Esophagus muscularis mucosa (tissue), 4 donors: Measurements from ENCODE around the gene CMTM8. TPM values are rescaled to one million over a fixed set of nuclear protein-coding genes. Genes with fewer than 3 reads are reported as not detected.

Source experiments
- DNase-seq: peaks from one replicate; pipeline ENCODE4 v3.0.0-alpha.2; 2017; ENCODE audit errors: extremely low spot score
- H3K27ac ChIP-seq, 4 donors: fragments of 200-600 bp; sonication (generic); replicated peaks in 1 of 4; 1 replicate in 3 of 4; 2 replicates in 1 of 4; pipeline ENCODE4 v1.5.1; 2016 to 2019; ENCODE audit warnings: mild to moderate bottlenecking in 1 of 4
- H3K27me3 ChIP-seq, 4 donors: fragments of 200-600 bp; sonication (generic); one replicate each; pipeline versions ENCODE4 v1.5.1 to v1.6.0; 2016 to 2019
- H3K36me3 ChIP-seq, 4 donors: fragments of 200-600 bp; sonication (generic); one replicate each; pipeline ENCODE4 v1.5.1; 2016 to 2019
- H3K4me1 ChIP-seq, 4 donors: fragments of 200-600 bp; sonication (generic); one replicate each; pipeline ENCODE4 v1.5.1; 2016 to 2019
- H3K4me3 ChIP-seq, 4 donors: fragments of 200-600 bp; sonication (generic); 1 replicate in 2 of 4; 2 replicates in 2 of 4; pipeline ENCODE4 v1.5.1; 2016 to 2019; ENCODE audit warnings: mild to moderate bottlenecking in 4 of 4, moderate library complexity in 1 of 4
- H3K9me3 ChIP-seq, 4 donors: fragments of 200-600 bp; sonication (generic); 1 replicate in 3 of 4; 2 replicates in 1 of 4; pipeline ENCODE4 v1.5.1; 2016 to 2019
- CTCF ChIP-seq, 3 experiments: fragments of 200-600 bp in 2 of 3; fragments of 450-650 bp in 1 of 3; sonication (generic) in 2 of 3; IDR thresholded peaks; one replicate each; pipeline ENCODE4 v1.5.1; 2017 to 2019; ENCODE audit warnings: antibody characterized with exemption in 3 of 3, mild to moderate bottlenecking in 2 of 3, moderate library complexity in 1 of 3
- EP300 ChIP-seq: sonication (generic); formaldehyde crosslinking; IDR thresholded peaks from one replicate; pipeline ENCODE4 v1.6.1; 2017; ENCODE audit warnings: antibody characterized with exemption
- POLR2A ChIP-seq: fragments of 450-650 bp; IDR thresholded peaks from one replicate; pipeline ENCODE4 v1.6.1; 2017; ENCODE audit warnings: antibody characterized with exemption, moderate library complexity, mild to moderate bottlenecking, low read depth
- POLR2AphosphoS5 ChIP-seq, 2 donors: sonication (generic); formaldehyde crosslinking; IDR thresholded peaks; one replicate each; pipeline ENCODE4 v1.6.1; 2017; ENCODE audit warnings: antibody characterized with exemption in 2 of 2
- WGBS: methylation state at CpG from one replicate; pipeline ENCODE4 v1.1.5; 2018; 5-methylcytosine and 5-hydroxymethylcytosine counted together
- intact Hi-C: fragments of 100-400 bp; cut with DNase I; formaldehyde crosslinking; loops from one replicate; pipeline ENCODE4 v1.15.1; 2023
- total RNA-seq, 4 donors: library from RNA; depleted of rRNA; stranded (reverse); fragments of >200 nt; gene quantifications; one replicate each; pipeline versions ENCODE4 v1.1.0 to v1.2.1, GENCODE V29; 2016

CMTM8 gene
- total RNA-seq, 4 donors from 2014 or later, result 1.7 to 4.2 (median 3.8) TPM

DNA sequence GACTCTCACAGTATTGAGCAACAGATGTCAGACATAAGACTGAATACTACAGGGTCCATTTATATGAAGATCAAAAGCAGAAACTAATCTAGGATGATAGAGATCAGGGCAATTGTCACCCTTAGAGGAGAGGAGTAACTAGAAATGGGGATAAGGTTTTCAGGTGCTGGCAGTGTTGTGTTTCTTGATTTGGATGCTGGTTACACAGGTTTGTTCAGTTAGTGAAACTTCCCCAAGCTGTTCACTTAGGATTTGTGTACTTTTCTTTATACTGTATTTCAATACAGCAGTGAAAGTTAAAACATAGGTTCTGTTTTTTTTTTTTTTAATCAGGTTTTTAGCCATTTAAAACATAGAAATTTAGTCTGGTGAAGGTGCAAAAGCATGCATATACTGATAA, 114.1 kb downstream of the CMTM8 start:
- Histone ChIP-seq H3K4me3 (no peak overlapping the region), H3K9me3 (no peaks in the 10 kb centered on the region), H3K4me1 (peaks cover 0 to 4% (median 2%) of the 10 kb centered on the region in 4 donors), H3K27ac (no peak overlapping the region), H3K27me3 (no peaks in the 10 kb centered on the region), H3K36me3 (no peaks in the 10 kb centered on the region)
- TF ChIP-seq EP300, result no peak
- TF ChIP-seq CTCF (IDR thresholded peaks at IDR 0.05), result no peak
- no peak for TF ChIP-seq POLR2AphosphoS5 (IDR thresholded peaks at IDR 0.05)
- no peak for TF ChIP-seq POLR2A
- no peak for DNase-seq
- intact Hi-C loops, result no loop called here

GRCh38 chr3:32353351-32353750, 114.9 kb downstream of the CMTM8 start:
- no peaks in the 10 kb centered on the region for H3K9me3 ChIP-seq
- DNase-seq, result no peak
- no peak overlapping the region for H3K4me3 ChIP-seq
- WGBS, result 94% methylated on average over 2 of the region's 2 CpGs
- H3K4me1 ChIP-seq, result peaks cover 0 to 4% (median 2%) of the 10 kb centered on the region in 4 donors
- H3K27ac ChIP-seq, result no peak overlapping the region
- no peak for TF ChIP-seq POLR2A
- no peak for TF ChIP-seq CTCF (IDR thresholded peaks at IDR 0.05)
- no peak for TF ChIP-seq POLR2AphosphoS5 (IDR thresholded peaks at IDR 0.05)
- no peak for TF ChIP-seq EP300
- intact Hi-C loops, result no loop called here
- H3K36me3 ChIP-seq, result no peaks in the 10 kb centered on the region
- no peaks in the 10 kb centered on the region for H3K27me3 ChIP-seq

DNA sequence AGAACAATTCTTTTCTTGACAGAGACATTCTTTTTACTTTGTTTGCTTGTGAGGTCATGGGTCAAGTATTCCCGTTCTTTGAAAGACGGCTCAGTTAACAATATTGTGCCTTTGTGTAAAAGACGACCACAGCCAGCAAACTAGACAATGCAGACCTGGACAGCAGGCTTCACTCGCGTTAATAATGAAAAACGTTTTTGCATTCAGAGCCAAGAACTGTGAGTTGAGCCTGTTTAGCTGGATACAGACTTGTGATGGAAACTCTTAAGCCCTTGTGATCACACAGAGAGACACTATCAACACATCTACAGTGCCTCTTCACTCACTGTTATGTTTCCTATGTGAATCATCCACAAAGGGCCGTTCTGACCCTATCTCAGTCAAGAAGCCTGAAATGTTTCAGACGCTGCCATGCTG, 115.9 kb downstream of the CMTM8 start:
- no peaks in the 10 kb centered on the region for H3K27me3 ChIP-seq
- 48% methylated on average over 8 of the region's 8 CpGs for WGBS
- intact Hi-C loops, result no loop called here
- H3K4me3 ChIP-seq, result no peak overlapping the region
- H3K36me3 ChIP-seq, result no peaks in the 10 kb centered on the region
- TF ChIP-seq POLR2AphosphoS5 (IDR thresholded peaks at IDR 0.05) (no peak), CTCF (IDR thresholded peaks at IDR 0.05) (no peak), EP300 (no peak), POLR2A (no peak)
- H3K9me3 ChIP-seq, result no peaks in the 10 kb centered on the region
- peaks cover 0 to 4% (median 2%) of the 10 kb centered on the region in 4 donors for H3K4me1 ChIP-seq
- no peak for DNase-seq
- no peak overlapping the region for H3K27ac ChIP-seq

- H3K27me3 ChIP-seq, result no peaks in the 10 kb centered on the region
- 82% methylated on average over 8 of the region's 8 CpGs for WGBS
- DNase-seq, result no peak
- TF ChIP-seq EP300, result no peak
- no peak for TF ChIP-seq CTCF (IDR thresholded peaks at IDR 0.05)
- TF ChIP-seq POLR2A, result no peak
- no peak for TF ChIP-seq POLR2AphosphoS5 (IDR thresholded peaks at IDR 0.05)
- no peak overlapping the region for H3K4me3 ChIP-seq
- H3K27ac ChIP-seq, result no peak overlapping the region
- H3K36me3 ChIP-seq, result no peaks in the 10 kb centered on the region
- H3K4me1 ChIP-seq, result peaks cover 0 to 4% (median 2%) of the 10 kb centered on the region in 4 donors
- no peaks in the 10 kb centered on the region for H3K9me3 ChIP-seq
- intact Hi-C loops, result no loop called here
Observed at GRCh38 chr3:32355751-32356291, 117.3 kb downstream of the CMTM8 start.
